Brain pericyte (primary cell): Measurements from ENCODE around the gene CHCHD4.

Source experiments
- DNase-seq: peaks from one replicate; pipeline ENCODE4 v3.0.0-alpha.2; 2012; ENCODE audit warnings: low read depth, low spot score

CHCHD4 gene

GRCh38 chr3:14150078-14150477 lies 25.4 kb upstream of the CHCHD4 start:
- DNase-seq = no peak

DNA sequence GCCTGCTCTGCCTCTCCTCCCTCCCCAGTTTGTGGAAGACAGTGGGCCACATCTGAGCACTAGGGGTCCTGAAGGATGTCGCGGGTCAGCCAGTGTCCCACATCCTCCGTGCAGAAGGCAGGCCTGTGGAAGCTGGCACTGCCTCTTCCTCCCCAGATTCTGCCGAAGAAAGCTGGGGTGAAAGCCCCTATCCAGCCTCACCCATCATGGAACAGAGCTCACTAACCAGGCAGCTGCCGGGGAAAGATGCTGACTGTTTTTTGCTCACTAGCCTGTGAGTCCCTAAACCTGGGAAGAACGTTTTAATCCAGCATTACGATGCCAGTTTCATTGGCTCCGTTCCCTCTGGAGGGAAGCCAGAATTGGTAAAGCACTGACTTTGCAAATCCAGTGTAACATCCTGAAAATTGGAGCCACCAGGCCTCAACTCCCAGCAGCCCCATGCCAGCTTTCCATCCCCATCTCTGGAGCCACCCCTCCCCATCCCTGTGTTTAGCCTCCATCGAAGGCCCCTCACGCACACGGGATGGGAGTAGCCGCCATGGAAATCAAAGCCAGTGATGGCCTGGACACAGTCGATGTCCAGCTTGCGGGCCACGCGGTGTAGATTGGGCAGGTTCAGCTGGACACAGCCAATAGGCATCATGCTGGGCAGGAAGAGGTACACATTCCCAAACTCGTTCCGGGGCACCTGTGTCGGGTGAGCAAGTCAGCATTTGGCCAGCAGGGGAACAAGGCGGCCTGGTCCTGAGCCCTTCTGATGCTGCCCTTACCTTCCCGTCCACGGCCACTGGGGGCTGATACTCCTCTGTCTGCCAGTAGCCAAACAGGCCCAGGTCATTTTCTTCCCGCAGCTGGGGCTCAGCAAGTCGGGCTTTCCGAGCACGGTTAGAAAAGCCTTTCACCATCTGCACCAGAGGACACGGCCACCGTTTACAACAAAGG lies 23.6 kb upstream of the CHCHD4 start:
- no peak for DNase-seq

DNA sequence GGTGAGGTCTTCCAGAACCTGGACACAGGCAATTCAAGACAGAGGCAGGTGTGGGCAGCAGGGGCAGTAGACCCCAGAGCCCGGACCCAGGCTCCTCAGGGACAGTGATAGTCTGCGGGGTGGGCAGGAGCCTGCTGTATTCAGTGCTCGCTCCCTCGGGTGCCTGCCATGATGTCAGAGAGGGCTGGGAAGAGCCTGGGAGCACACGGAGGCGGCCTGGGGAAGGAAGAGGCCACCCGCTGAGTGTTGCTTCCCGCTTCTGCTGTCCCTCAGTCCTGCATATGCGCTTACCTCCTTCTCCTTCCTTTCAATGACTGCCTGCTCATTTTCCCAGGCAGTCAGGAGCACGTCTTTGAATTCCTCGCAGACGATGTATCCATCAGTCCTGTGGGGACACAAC lies 22.9 kb upstream of the CHCHD4 start:
- no peak for DNase-seq

DNA sequence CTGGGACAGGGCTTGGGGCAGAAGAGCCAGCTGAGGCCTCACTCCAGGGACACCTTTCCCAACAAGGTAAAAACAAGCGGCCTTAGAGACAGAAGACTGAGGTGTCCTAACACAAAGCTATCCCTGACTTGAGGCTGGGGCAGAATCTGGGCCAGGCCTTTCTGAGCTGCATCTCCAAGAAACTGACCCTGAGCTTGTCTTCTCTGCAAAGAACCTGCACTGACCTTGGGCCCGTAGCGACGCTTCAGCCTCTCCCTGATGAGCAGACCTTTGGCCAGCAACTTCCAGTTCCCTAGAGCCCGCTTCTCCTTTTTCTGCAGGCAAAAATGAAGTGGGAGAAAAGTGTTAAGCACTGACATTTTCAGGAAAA lies 22.4 kb upstream of the CHCHD4 start:
- no peak for DNase-seq

GRCh38 chr3:14146381-14147065 lies 21.9 kb upstream of the CHCHD4 start:
- DNase-seq = no peak

GRCh38 chr3:14145670-14146380 lies 21.2 kb upstream of the CHCHD4 start:
- DNase-seq = no peak

DNA sequence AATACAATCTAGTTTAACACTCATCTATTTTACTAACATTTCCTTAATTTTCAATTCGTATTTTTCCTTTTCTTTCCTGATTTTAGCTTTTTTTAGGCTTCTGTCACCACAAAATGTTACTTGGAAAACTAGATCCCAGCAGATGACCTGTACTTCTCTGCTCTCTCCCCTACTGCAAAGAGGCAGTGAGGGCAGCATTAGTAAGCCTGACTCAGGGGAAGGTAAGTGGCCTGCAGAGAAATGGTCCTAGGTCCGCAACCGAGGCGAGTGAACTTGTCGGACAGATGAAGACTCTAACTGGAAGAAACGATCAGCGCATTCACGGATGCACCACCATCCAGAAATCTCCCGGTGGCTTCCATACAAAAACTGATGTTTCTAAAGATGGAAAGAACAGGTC lies 20.6 kb upstream of the CHCHD4 start:
- DNase-seq = no peak

GRCh38 chr3:14144423-14145075 lies 19.9 kb upstream of the CHCHD4 start:
- peak; percentile 84 for DNase-seq

- DNase-seq = no peak
These were observed 18.9 kb upstream of the CHCHD4 start for GRCh38 chr3:14143271-14144225.

GRCh38 chr3:14142567-14143270 lies 18.0 kb upstream of the CHCHD4 start:
- no peak for DNase-seq

GRCh38 chr3:14141602-14142341 lies 17.1 kb upstream of the CHCHD4 start:
- no peak for DNase-seq

DNA sequence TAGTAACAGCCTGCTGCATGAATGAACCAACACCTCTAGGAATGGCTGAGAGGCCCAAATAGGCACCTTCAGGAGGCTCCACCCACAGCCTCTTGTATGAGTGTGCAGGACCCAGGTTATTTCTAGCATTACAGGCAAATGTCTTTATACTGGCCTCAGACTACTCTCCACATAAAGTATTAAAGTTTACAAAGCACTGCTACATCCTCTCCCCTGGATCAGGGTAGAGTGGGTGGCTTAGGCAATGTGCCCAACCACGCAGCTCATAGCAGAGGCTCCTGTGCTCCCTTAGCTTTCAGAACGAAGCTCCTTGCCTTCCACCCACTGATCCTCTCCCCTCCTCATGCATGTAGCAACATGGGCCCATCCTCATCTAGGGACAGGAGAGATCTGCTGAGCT lies 16.5 kb upstream of the CHCHD4 start:
- DNase-seq = no peak

- DNase-seq = no peak
These were observed 16.0 kb upstream of the CHCHD4 start for GRCh38 chr3:14140668-14141067.

DNA sequence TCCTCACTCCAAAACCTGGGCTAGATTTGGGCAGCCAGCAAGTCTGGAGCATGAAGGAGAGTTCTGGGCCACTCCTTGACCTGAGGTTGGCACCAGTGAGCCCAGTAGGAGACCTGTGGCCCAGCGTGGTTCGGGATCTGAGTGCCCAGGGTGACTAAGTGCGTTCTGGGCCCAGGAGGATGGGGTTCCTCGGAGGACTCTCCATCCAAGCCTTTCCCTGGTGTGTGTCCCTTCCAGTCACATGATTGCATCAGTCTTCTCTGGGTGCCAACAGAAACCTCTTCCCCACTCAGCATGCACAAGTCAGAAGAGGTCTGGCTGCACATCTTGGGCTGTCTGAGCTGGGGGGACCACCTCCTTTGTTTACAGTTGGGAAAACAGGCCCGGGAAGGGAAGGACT lies 15.1 kb upstream of the CHCHD4 start:
- DNase-seq = no peak

- DNase-seq = no peak
These were observed 14.4 kb upstream of the CHCHD4 start for GRCh38 chr3:14138878-14139655.

- DNase-seq = no peak
These were observed 13.6 kb upstream of the CHCHD4 start for GRCh38 chr3:14138109-14138877.

DNA sequence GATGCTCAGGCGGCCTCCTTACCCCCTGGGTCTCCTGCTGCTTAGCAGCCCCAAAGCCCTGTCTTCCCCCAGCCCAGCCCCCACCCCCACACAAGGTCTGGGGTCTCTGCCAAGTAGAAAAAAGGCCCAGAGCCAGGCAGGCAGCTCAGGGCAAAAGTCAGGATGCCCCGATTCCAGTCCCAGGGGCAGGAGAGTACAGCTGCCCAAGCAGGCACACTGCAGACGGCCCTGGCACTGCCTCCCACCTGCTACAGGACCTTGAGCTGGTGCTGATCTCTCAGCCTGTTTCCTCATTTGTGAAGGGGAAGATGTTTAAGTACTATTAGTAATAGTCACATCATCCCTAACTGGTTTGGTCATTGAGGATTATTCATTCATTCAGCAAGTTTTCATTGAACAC lies 12.8 kb upstream of the CHCHD4 start:
- DNase-seq = no peak

- no peak for DNase-seq
These were observed 12.3 kb upstream of the CHCHD4 start for GRCh38 chr3:14137004-14137403.
